ENCODE data around the gene TGIF1. TPM values are rescaled to one million over a fixed set of nuclear protein-coding genes. Genes with fewer than 3 reads are reported as not detected.

TGIF1 gene
- total RNA-seq, 4 donors from 2014 or later, result 48.2 to 142 (median 64.0) TPM

DNA sequence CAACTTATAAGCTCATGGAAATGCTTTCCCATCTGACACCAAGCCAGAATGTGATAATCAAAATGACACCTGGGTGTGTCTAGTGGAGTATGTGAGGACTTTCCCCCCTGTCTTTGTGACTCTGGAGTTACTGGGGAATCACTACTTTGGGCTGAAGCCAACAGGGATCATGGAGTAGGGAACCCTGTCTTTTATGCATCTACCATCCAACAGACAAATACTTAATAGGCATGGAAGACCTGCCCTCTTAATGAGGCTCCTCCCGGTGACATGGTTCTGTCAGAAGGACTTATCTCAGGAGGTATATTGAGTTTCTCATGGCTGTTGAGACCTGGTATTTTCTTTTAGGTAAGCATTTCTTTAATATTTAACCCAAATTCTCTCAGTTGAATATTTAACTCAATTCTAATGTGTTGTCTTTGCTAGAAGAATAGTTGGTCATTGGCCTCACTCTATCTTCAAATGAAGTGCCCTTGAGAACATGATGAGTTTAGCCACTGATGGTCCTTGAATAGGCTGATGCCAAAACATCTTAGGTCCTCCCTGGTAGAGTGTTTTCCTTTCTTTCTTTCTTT, 42.1 kb downstream of the TGIF1 start:
- DNase-seq (ENCODE audit: extremely low spot score), result no peak
- WGBS, result 100% methylated on average over 1 of the region's 1 CpG
- no peak overlapping the region for H3K27ac ChIP-seq (replicated peaks in 1 of 4)
- no peaks in the 10 kb centered on the region for H3K9me3 ChIP-seq
- H3K4me1 ChIP-seq, result no peaks in the 10 kb centered on the region
- H3K4me3 ChIP-seq, result no peak overlapping the region
- H3K36me3 ChIP-seq, result no peaks in the 10 kb centered on the region
- intact Hi-C loops (cut with DNase I), result no loop called here
- no peaks in the 10 kb centered on the region for H3K27me3 ChIP-seq
- TF ChIP-seq POLR2A (IDR thresholded peaks at IDR 0.05; ENCODE audit: low read depth), result no peak
- TF ChIP-seq, protein P1, sequence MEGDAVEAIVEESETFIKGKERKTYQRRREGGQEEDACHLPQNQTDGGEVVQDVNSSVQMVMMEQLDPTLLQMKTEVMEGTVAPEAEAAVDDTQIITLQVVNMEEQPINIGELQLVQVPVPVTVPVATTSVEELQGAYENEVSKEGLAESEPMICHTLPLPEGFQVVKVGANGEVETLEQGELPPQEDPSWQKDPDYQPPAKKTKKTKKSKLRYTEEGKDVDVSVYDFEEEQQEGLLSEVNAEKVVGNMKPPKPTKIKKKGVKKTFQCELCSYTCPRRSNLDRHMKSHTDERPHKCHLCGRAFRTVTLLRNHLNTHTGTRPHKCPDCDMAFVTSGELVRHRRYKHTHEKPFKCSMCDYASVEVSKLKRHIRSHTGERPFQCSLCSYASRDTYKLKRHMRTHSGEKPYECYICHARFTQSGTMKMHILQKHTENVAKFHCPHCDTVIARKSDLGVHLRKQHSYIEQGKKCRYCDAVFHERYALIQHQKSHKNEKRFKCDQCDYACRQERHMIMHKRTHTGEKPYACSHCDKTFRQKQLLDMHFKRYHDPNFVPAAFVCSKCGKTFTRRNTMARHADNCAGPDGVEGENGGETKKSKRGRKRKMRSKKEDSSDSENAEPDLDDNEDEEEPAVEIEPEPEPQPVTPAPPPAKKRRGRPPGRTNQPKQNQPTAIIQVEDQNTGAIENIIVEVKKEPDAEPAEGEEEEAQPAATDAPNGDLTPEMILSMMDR (IDR thresholded peaks at IDR 0.05), result no peak
- no peak for TF ChIP-seq POLR2AphosphoS5 (IDR thresholded peaks at IDR 0.05)
- TF ChIP-seq EP300 (IDR thresholded peaks at IDR 0.05), result no peak

DNA sequence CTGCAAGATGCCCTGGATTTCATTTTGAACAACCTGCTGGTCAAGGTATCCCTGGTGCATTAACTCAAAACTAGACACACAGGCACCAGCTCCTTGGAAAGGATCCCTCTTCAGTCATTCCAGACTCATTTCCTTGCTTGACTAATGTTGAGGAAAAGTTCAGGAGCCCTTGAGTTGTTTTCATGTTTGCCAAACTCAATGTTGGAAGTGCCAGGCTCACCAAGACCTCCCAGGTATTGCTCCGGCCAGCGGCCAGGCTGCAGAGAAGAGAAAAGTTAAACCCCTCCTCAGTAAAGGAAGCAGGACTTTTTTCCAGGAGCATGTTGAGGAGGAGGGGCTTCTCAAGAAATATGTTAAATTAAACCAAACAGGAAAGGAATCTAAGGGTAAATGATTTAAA, 42.7 kb downstream of the TGIF1 start:
- 96% methylated on average over 2 of the region's 2 CpGs for WGBS
- H3K9me3 ChIP-seq, result no peaks in the 10 kb centered on the region
- TF ChIP-seq POLR2A (IDR thresholded peaks at IDR 0.05; ENCODE audit: low read depth) (no peak), EP300 (IDR thresholded peaks at IDR 0.05) (no peak), POLR2AphosphoS5 (IDR thresholded peaks at IDR 0.05) (no peak)
- TF ChIP-seq, protein P1 (IDR thresholded peaks at IDR 0.05), result no peak
- H3K27ac ChIP-seq (replicated peaks in 1 of 4), result no peak overlapping the region
- intact Hi-C loops (cut with DNase I), result no loop called here
- no peaks in the 10 kb centered on the region for H3K4me1 ChIP-seq
- H3K27me3 ChIP-seq, result no peaks in the 10 kb centered on the region
- H3K36me3 ChIP-seq, result no peaks in the 10 kb centered on the region
- no peak overlapping the region for H3K4me3 ChIP-seq
- no peak for DNase-seq (ENCODE audit: extremely low spot score)

DNA sequence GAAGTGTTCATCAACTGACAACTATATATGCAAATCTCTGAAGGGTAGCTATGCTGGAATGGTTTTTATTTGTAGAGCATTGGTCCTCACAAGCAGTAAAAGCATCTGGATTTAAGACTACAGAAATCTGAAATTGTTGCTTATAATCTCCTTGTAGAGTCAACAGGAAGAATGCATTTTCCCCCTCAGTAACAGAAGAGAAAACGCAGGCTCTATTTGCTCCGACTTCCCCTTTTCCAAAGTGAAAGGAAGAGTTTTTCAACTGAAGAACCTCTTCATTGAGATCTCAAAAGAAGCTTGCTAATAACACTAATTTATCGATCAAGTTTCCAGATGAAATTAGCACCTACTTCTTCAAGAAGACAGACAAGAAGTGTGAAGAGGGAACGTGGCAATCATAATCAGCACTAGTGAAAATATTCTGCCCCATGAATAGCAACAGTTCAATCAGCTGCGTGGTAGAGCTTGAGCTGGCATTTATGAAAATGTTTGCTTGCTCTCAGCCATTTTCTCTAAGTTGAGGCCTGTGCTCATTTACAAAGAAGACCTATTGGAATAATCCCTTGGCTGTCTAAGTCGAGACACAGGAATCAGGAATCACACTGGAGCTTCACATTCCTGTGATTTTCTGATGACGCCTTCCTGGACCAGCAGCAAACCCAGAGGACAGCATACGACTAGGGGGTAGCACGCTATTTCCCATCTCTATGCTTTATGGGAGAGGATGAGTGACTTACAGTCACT, 43.7 kb downstream of the TGIF1 start:
- peaks cover 0 to 2% (median 0%) of the 10 kb centered on the region in 4 donors for H3K27me3 ChIP-seq
- DNase-seq (ENCODE audit: extremely low spot score), result no peak
- no peaks in the 10 kb centered on the region for H3K9me3 ChIP-seq
- intact Hi-C loops (cut with DNase I), result no loop called here
- no peaks in the 10 kb centered on the region for H3K36me3 ChIP-seq
- H3K4me3 ChIP-seq, result no peak overlapping the region
- H3K27ac ChIP-seq (replicated peaks in 1 of 4), result no peak overlapping the region
- TF ChIP-seq, protein P1 (IDR thresholded peaks at IDR 0.05), result no peak
- TF ChIP-seq POLR2AphosphoS5 (IDR thresholded peaks at IDR 0.05) (no peak), POLR2A (IDR thresholded peaks at IDR 0.05; ENCODE audit: low read depth) (no peak), EP300 (IDR thresholded peaks at IDR 0.05) (no peak)
- 77% methylated on average over 9 of the region's 9 CpGs for WGBS
- H3K4me1 ChIP-seq, result peaks cover 0 to 1% (median 1%) of the 10 kb centered on the region in 4 donors

DNA sequence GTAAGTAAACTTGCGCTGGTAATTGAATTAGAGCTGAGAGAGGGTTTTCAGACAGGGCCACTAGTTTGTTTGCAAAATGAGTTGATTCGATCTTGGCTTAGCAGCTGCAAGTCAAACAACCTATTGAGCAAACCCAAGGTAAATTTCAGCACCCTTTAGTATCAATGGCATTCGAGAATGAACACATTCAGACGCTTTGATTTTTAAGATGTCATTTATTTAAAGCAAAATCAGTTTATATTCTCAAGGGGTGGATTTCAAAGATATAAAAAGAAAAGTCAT, 44.2 kb downstream of the TGIF1 start:
- no peaks in the 10 kb centered on the region for H3K9me3 ChIP-seq
- no peaks in the 10 kb centered on the region for H3K36me3 ChIP-seq
- no peak for DNase-seq (ENCODE audit: extremely low spot score)
- no peak for TF ChIP-seq EP300 (IDR thresholded peaks at IDR 0.05)
- no peak for TF ChIP-seq POLR2AphosphoS5 (IDR thresholded peaks at IDR 0.05)
- TF ChIP-seq, protein P1 (IDR thresholded peaks at IDR 0.05), result no peak
- TF ChIP-seq POLR2A (IDR thresholded peaks at IDR 0.05; ENCODE audit: low read depth), result no peak
- H3K27me3 ChIP-seq, result peaks cover 0 to 6% (median 0%) of the 10 kb centered on the region in 4 donors
- H3K4me3 ChIP-seq, result no peak overlapping the region
- intact Hi-C loops (cut with DNase I), result no loop called here
- peaks cover 0 to 7% (median 6%) of the 10 kb centered on the region in 4 donors for H3K4me1 ChIP-seq
- no peak overlapping the region for H3K27ac ChIP-seq (replicated peaks in 1 of 4)
- 88% methylated on average over 4 of the region's 4 CpGs for WGBS
